D721Med (cell line): ENCODE data around the gene CREBL2.
"Not testable (repeated sequence)": the region's sequence is repeated elsewhere in the genome, so short reads cannot be mapped to it uniquely, and the experiment has no call there.

Experiments used
- DNase-seq: peaks from one replicate; pipeline ENCODE4 v3.0.0; 2011; ENCODE audit warnings: low spot score; ENCODE audit not compliant: insufficient read length
- FAIRE-seq: peaks from 2 replicates; lab custom pipeline; 2011; peaks lifted over from hg19 to GRCh38; lab: Jason Lieb, UNC
- TF ChIP-seq, protein P1 (sequence below): IDR thresholded peaks from 2 replicates; pipeline ENCODE4 v1.5.1; 2012; ENCODE audit warnings: mild to moderate bottlenecking, control low read depth; ENCODE audit not compliant: insufficient read depth; ENCODE audit errors: missing control alignments

The CREBL2 gene

DNA sequence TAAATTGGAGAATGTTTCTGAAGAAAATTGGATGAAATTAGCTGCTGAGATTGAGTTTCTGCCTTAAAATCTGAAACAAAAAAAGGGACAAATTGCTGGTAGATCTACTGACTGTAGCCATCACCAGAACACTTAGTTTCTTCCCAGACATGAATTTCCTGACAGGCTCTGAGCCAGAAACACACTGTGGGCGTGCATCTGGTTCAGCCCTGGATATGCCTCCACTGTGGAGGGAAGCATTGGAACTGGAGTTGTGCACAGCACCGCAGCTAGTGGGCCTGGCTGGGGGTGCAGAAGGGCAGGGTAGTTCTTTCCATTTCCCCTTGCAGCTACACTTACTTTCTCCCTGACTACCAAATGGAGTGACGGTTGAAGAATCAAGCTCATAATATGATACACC lies 31.2 kb downstream of the CREBL2 start:
- no peak for FAIRE-seq
- DNase-seq: no peak
- TF ChIP-seq, protein P1, sequence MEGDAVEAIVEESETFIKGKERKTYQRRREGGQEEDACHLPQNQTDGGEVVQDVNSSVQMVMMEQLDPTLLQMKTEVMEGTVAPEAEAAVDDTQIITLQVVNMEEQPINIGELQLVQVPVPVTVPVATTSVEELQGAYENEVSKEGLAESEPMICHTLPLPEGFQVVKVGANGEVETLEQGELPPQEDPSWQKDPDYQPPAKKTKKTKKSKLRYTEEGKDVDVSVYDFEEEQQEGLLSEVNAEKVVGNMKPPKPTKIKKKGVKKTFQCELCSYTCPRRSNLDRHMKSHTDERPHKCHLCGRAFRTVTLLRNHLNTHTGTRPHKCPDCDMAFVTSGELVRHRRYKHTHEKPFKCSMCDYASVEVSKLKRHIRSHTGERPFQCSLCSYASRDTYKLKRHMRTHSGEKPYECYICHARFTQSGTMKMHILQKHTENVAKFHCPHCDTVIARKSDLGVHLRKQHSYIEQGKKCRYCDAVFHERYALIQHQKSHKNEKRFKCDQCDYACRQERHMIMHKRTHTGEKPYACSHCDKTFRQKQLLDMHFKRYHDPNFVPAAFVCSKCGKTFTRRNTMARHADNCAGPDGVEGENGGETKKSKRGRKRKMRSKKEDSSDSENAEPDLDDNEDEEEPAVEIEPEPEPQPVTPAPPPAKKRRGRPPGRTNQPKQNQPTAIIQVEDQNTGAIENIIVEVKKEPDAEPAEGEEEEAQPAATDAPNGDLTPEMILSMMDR: no peak

DNA sequence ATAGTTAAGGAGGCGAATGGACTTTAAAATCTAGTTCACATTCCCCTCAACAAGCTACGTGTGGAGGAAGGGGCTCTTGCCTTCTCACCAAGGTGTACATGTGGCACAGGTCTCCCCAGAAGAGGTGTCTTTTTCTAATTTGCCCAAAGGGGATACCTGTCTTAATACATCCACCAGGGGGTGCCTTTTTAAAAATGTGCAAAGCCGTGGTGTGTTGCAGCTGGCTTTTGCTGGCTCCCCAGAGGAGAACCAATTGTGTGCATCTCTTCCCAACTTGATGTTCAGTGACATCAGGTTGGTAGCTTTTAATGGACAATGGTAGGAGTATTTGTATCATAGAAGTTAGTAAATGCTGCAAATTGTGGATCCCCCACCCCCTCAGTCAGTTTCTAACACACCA lies 33.8 kb downstream of the CREBL2 start:
- DNase-seq: no peak
- TF ChIP-seq, protein P1: no peak
- no peak for FAIRE-seq

DNA sequence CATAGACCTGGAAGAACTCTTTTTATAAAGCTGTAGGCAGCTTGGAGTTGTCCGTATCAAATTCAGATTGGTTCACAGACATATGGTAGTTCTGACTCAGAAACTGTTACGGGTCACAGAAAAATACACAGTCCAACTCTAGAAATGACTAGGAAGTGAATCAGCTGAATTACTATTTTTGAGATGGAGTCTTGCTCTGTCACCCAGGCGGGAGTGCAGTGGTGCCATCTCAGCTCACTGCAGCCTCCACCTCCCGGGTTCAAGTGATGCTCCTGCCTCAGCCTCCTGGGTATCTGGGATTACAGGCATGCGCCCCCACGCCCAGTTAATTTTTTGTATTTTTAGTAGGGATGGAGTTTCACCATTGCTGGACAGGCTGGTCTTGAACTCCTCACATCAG lies 34.3 kb downstream of the CREBL2 start:
- FAIRE-seq, DNase-seq: not testable (repeated sequence)

DNA sequence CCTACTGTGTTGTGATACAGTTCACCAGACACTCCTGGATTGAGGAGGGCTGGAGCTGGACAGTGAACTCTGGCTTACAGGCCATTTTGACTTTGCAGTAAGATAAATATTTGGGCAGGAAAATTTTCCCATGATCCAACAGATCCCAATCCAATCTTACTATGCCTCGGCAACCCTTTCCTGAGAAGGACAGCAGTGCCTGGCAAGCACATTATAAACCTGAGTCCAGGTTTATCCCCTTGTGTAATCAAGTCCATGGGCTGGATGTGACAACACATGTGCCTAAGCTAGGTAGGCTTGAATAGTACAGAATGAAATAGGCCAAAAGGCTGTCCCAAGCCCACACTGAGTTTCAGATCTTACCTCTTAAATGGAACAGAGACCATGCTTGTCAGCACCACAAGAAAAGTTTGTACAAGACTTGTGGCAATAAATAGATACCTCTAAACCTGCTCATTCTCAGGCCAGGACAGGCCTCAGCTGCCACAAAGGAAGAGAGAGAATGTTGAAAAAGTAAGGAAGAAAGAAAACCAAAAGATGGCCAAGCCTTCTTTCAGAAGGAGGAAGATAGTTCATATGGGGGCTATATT lies 34.9 kb downstream of the CREBL2 start:
- DNase-seq (no peak), FAIRE-seq (no peak)
- TF ChIP-seq, protein P1: no peak

DNA sequence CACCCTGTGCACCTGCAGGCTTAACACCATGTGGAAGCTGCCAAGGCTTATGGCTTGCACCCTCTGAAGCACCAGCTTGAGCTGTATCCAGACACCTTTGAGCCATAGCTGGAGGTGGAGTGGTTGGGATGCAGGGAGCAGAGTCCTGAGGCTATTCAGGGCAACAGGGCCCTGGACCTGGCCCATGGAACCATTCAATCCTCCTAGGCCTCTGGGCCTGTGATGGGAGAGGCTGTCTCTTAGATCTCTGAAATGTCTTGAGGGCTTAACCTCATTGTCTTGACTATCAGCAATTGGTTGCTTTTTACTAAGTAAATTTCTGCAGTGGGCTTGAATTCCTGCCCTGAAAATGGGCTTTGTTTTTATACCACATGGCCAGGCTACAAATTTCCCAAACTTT lies 36.6 kb downstream of the CREBL2 start:
- no peak for FAIRE-seq

DNA sequence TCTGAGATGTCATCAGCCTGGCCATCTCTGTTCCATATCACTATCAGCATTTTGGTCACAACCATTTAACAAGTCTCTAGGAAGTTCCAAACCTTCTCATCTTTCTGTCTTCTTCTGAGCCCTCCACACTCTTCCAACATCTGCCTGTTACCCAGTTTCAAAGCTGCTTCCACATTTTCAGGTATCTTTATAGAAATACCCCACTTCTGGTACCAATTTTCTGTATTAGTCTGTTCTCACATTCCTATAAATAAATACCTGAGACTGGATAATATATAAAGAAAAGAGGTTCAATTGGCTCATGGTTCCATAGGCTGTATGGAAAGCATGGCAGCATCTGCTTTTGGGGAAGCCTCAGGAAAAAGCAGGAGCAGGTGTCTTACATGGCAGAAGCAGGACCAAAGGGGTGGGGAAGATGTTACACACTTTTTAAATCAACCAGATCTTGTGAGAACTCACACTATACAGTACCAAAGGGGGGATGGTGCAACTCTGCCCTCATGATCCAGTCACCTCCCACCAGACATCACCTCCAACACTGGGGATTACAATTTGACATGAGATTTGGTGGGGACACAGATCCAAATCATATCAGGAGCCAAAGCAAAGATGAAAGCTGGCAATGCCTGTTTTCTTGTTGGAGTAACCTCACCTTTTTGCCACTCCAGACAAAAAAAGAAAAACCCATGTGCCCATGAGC lies 37.4 kb downstream of the CREBL2 start:
- TF ChIP-seq, protein P1: no peak
- no peak for DNase-seq
- no peak for FAIRE-seq

More for the DNA sequence above, 36.6 kb downstream of the CREBL2 start:
- TF ChIP-seq, protein P1: no peak
- DNase-seq: no peak

DNA sequence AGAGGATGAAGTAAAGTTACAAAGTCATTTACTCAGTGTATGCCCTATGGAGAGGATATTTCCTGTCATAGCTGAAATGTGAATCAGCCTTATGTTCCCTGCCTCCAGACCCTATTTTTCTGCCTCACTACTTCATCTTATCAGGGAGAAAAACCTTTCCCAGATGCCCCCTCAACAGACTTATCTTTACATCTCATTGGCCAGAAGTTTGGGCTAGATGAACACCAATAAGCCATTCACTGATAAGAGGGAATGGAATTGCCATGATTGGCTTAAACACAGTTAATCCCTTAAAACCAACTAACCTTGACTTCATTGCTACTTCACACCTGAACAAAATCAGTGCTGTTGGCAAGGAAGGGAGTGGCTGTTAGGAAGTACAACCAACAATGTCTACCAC lies 40.1 kb downstream of the CREBL2 start:
- TF ChIP-seq, protein P1: no peak
- no peak for FAIRE-seq
- DNase-seq: no peak

DNA sequence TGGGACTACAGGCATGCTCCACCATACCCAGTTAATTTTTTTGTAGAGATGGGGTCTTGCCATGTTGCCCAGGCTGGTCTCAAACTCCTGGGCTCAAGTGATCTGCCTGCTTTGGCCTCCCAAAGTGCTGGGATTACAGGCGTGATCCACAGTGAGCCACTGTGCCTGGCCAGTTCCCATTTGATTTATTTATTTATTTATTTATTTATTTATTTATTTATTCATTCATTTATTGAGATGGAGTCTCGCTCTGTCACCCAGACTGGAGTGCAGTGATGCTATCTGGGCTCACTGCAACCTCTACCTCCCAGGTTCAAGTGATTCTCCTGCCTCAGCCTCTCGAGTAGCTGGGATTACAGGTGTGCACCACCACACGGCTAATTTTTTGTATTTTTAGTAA lies 41.0 kb downstream of the CREBL2 start:
- FAIRE-seq, DNase-seq: not testable (repeated sequence)
